ENCODE measurements around the gene PDF. TPM values are rescaled to one million over a fixed set of nuclear protein-coding genes. Genes with fewer than 3 reads are reported as not detected.

The PDF gene
- total and polyA plus RNA-seq, 2 of the 13 experiments (the other 11 are each of a cell fraction or from before 2014, with no cell fraction given) = 12.4 to 48.8 TPM

GRCh38 chr16:69363281-69363717 is 32.9 kb upstream of the PDF start (continued):
- peak; percentile 24; the same call in 1 of the 2 replicates for TF ChIP-seq SAP130 (CRISPR knock-in tag; IDR thresholded peaks at IDR 0.05; ENCODE audit: low read depth)
- no peak for TF ChIP-seq CENPT (CRISPR knock-in tag; IDR thresholded peaks at IDR 0.05; ENCODE audit: low read depth)
- TF ChIP-seq THRA (CRISPR knock-in tag; IDR thresholded peaks at IDR 0.05; ENCODE audit: borderline replicate concordance) = peak; percentile 94; the same call in 1 of the 2 replicates
- no peak for TF ChIP-seq FOXJ3 (CRISPR knock-in tag; IDR thresholded peaks at IDR 0.05; ENCODE audit: borderline replicate concordance)
- TF ChIP-seq RBM39 (IDR thresholded peaks at IDR 0.05; ENCODE audit: low read depth, low read length, poor library complexity, severe bottlenecking) = no peak
- TF ChIP-seq, protein P1, sequence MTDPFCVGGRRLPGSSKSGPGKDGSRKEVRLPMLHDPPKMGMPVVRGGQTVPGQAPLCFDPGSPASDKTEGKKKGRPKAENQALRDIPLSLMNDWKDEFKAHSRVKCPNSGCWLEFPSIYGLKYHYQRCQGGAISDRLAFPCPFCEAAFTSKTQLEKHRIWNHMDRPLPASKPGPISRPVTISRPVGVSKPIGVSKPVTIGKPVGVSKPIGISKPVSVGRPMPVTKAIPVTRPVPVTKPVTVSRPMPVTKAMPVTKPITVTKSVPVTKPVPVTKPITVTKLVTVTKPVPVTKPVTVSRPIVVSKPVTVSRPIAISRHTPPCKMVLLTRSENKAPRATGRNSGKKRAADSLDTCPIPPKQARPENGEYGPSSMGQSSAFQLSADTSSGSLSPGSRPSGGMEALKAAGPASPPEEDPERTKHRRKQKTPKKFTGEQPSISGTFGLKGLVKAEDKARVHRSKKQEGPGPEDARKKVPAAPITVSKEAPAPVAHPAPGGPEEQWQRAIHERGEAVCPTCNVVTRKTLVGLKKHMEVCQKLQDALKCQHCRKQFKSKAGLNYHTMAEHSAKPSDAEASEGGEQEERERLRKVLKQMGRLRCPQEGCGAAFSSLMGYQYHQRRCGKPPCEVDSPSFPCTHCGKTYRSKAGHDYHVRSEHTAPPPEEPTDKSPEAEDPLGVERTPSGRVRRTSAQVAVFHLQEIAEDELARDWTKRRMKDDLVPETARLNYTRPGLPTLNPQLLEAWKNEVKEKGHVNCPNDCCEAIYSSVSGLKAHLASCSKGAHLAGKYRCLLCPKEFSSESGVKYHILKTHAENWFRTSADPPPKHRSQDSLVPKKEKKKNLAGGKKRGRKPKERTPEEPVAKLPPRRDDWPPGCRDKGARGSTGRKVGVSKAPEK (CRISPR knock-in tag; IDR thresholded peaks at IDR 0.05; ENCODE audit: borderline replicate concordance) = no peak
- TF ChIP-seq ESRRA (CRISPR knock-in tag; IDR thresholded peaks at IDR 0.05; ENCODE audit: low read depth) = 0 out of 2 replicates have a peak, but pooled peaks have one; percentile 40
- TF ChIP-seq ZNF709 (CRISPR knock-in tag; IDR thresholded peaks at IDR 0.05) = no peak
- TF ChIP-seq ELF3 (CRISPR knock-in tag; IDR thresholded peaks at IDR 0.05) = no peak
- TF ChIP-seq, protein P2, sequence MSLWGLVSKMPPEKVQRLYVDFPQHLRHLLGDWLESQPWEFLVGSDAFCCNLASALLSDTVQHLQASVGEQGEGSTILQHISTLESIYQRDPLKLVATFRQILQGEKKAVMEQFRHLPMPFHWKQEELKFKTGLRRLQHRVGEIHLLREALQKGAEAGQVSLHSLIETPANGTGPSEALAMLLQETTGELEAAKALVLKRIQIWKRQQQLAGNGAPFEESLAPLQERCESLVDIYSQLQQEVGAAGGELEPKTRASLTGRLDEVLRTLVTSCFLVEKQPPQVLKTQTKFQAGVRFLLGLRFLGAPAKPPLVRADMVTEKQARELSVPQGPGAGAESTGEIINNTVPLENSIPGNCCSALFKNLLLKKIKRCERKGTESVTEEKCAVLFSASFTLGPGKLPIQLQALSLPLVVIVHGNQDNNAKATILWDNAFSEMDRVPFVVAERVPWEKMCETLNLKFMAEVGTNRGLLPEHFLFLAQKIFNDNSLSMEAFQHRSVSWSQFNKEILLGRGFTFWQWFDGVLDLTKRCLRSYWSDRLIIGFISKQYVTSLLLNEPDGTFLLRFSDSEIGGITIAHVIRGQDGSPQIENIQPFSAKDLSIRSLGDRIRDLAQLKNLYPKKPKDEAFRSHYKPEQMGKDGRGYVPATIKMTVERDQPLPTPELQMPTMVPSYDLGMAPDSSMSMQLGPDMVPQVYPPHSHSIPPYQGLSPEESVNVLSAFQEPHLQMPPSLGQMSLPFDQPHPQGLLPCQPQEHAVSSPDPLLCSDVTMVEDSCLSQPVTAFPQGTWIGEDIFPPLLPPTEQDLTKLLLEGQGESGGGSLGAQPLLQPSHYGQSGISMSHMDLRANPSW (CRISPR knock-in tag; IDR thresholded peaks at IDR 0.05; ENCODE audit: borderline replicate concordance) = no peak
- TF ChIP-seq ZNF891 (CRISPR knock-in tag; IDR thresholded peaks at IDR 0.05) = no peak
- TF ChIP-seq RFX5 (IDR thresholded peaks at IDR 0.05; ENCODE audit: low read depth, low read length) = no peak
- TF ChIP-seq SSRP1 (CRISPR knock-in tag; IDR thresholded peaks at IDR 0.05) = peak; percentile 80; the same call in 1 of the 2 replicates
- TF ChIP-seq YEATS4 (CRISPR knock-in tag; IDR thresholded peaks at IDR 0.05; ENCODE audit: borderline replicate concordance) = no peak
